GM19035 (cell line): ENCODE measurements around the gene WASF2.

Source experiments
- ATAC-seq: cut with Tn5 transposase; IDR thresholded peaks from one replicate; pipeline ENCODE4 v1.9.1; 2021; ENCODE audit not compliant: unreplicated experiment

Gene WASF2

DNA sequence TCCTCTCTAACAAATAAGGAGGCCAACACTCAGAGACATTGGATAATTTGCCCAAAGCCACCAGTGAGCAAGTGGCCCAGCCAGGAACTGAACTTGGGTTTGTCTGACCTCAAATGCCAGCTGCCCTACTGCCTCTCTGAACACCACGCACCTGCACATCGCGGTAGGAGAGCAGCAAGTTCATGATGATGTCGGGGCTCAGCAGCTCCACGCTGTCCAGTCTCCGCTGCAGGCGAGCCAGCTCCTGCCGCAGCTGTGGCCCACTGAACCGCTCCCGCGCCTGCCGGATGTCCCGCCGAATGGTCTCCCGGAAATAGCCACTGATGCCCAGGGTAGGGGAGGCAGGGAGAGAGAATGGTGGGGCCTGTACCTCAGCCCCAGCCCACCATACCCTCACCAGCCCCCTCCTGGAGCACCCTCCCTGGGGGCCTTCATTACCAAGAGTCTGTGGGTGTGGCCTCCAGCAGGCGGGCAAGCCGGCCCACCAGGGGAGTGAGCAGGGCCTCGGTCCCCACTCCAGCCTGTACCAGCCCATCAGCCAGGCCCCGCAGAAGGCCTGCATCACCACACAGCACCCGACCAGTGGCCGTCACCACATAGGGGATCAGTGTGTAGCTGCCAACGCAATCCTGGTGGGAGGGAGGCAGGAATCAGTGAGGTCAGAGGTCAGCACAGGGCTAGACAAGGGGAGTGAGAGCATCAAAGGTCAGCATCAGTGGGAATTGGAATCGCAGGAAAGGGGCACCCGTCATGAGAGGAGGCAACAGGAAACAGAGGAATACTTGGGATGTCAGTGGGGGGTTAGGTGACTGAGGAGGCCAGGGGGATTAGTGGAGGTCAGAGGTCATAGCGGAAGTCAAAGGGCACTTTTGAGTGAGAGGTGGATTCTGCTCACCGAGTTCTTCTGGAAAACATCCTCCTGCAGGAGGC is 125.9 kb downstream of the WASF2 start:
- no peak for ATAC-seq

DNA sequence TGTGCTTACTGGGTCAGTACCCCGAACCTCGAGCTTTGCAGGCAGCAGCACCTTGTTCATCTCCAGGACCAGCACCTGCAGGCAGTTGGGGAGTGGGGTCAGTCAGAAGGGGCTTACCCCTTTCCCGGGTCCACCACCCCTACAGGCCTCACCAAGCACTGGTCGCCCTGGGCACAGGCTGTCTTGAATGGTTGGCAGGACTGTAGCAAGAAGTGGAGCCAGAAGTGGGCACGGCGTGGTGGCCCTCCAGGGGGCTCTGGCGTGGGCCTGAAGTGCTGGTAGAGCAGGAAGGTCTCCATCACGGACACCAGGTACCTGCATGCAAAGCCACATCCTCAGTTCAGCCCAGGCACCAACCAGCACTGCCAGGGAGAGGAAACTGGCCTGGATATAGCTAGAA is 128.4 kb downstream of the WASF2 start:
- no peak for ATAC-seq

DNA sequence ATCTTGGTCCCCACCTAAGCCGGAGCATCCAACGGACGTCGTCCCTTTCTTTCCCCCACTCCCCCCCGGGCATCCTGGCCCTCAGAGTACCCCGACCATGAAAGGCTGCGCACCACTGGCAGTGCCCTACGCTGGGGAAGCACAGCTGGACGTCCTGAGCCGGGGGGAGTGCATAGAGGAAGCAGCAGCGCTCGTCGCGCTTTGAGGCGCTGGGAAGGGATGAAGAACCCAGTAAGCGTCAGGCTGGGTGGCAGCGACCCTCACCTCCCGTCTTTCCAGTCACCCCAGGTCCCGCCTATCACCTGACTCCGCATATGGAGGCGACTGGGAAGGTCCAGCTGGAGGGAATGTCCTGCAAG is 128.9 kb downstream of the WASF2 start:
- ATAC-seq, result no peak

DNA sequence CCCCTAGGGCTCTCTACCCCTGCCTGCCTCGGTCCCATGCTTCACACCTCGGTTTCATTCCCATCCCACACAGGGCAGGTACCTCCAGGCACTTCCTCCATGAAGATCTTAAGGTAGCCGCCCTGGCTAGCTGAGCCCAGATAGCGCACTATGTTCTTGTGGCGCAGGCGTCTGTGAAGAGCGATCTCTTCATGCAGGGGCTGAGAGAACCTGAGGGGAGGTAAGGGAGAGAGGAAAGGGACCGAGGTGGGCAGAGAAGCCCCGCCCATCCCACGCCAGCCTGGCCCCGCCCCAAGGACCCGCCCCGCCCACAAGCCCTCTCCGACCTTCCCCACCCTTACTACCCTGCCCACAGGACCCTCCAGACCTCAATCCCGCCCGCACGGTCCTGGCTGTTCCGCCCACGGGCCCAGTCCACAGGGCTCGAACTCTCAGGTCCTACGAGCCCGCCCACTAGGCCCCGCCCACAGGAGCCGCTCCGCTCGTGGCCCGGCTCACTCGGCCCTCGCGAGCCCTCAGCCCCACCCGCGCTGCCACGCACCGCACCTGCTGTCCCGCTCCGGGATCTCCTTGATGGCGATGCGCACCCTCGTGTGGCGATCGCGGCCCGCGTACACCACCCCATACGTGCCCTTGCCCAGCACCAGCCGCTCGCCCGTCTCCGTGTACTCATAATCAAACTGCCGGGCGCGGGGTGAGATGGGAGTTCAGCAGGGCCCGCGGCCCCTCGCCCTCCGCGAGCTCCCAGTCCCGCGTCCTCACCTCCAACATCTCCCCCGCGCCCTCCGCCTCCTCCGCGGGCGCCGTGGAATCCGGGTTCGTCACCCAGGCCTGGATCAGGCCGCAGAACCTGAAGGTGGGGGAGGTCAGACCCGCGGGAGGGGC is 129.6 kb downstream of the WASF2 start:
- ATAC-seq, result no peak

DNA sequence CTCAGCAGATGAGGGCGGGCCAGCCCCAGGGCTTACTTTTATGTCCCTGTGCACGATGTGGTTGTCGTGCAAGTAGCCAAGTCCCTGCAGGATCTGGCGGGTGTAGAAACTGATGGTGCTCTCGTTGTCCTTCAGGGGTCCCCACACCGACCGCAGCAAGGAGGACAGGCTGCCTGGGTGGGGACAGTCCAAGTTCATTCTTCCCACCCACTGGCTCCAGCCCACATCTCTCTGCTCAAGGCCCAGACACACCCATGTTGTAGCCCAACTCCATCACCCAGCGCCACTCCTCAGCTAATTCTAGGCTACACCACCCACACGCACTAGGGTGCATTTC is 130.2 kb downstream of the WASF2 start:
- no peak for ATAC-seq

DNA sequence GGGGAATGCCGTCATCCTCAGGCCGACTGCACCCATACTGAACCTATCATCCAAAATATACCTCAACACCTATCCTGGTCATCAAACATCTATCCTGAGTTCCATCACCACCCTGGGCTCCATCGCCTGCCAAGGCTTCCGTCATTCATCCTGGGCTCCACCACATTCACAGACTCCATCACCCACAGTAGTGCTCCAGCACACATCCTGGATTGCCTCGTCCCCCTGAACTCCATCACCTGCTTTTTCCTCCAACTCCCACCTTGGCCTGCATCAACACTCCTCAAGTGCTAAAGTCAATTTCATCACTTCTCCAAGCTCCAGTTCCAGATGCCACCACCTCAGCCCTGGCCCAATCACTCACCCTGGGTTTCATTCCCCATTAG is 131.0 kb downstream of the WASF2 start:
- no peak for ATAC-seq

DNA sequence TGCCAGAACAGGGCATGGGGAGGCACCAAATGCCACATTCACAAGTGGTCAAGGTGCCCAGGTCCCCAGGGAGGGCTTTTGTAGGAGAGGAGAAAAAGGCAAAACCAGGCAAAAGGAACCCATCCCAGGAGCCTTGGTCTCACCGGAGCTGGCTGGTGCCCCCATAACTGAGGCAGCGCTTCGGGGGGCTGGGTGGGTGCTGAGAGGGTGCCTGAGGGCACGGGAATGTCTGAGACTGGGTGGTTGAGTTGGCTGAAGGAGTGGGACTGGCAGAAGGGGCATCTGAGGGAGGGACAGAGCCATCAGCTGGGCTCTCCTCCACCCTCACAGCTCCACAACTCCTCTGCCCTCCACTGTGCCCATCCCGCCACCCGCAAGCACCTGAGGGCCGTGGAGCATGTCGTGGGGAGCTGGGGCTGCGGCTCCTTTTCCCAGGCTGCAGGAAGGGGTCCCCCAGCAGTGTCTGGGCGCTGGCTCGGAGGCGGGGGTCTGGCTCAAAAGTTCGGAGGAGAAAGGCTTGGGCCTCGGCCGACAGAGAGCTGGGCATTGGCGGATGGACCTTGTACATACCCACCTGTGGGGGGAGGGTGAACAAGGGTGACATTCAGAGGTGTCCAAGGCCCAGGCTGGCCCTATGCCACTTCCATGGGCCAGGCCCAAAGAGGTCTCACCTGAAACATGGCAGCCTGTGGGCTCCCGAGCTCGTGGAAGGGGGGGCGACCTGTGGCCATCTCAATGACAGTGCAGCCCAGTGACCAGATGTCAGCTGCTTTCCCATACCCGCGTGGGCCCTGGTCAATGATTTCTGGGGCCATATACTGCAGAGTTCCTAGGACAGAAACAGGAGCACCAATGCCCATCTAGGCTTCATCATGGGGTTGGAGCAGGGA is 131.7 kb downstream of the WASF2 start:
- no peak for ATAC-seq

DNA sequence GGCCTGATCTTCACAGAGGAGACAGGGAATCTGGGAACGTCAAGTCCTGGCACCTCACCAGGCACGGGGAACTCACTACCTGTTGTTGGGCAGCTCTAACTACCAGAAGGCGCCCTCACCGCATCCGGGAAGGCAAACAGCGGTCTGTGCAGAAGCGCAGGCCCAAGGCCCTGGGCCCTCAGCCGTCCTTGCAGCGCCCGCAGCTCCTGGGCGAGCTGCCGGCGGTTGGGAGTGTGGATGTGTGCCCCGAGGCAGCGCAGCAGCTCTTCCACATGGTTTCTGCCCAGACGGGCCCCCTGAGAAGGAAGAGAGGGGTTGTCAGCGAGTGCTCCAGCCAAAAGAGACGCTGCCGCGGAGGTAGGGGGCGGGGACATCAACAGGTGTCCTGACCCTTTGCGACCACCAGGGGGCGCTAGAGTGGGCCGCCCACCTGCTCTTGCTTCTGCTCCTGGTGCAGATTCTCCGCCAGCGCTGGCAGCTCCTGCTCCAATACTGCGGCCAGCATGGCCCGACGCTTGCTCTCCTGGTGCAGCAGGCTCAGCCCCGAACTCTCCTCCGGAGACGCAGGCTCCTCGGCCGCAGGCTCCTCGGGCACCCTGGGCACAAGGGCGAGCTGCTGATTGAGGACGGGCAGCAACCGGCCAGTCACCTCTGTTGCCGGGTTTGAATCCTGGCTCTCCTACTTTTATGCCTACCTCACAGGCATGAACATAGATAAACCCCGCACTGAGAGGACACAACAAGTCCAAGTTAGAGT is 132.5 kb downstream of the WASF2 start:
- no peak for ATAC-seq

DNA sequence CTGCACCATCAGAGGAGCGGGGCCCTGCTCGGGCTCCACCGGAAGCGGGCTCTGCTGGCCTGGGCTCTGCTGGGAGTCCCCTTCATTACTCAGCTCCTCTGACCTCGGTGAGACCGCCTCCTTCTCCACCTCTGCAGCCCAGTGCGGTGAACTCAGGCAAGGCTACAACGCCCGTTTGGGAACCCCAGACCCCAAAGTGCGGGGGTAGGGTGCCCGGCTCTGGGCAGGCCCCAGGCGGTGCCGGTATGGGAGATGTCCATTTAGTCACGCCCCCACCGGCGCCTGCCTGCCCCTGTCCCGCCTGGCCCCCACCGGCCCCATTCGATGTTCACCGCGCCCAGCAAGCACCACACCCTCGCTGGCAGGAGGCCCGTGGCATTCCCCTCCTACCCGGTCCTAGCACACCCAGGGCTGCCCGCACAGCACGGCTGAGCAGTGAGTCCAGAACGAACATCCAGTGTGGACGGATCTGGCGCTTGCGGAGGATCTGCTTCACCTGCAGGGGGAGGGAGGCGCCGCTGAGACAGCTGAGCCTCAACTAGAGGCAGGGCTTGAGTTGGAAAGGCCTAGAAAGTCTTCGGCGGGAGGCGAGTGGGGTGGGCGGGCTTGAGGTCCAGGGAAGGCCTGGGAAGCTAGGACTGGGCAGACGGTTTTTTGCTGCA is 133.2 kb downstream of the WASF2 start:
- ATAC-seq, result no peak

DNA sequence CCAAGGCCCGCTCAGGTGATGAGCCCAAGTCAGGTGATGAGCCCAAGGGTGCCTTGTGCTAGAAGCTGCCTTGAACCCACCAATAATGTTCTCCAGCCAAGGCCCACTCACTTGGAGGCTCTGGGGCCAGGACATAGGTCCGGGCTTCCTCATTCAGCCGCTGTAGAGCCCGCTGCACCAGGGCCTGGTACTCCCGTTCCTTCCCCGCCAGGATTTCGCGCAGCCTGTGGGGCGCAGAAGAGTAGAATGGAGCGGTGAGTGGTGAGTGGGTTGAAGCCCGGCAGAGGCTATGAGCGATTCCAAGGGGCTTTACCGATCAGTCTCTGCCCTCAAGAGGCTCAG is 133.7 kb downstream of the WASF2 start:
- ATAC-seq, result no peak

DNA sequence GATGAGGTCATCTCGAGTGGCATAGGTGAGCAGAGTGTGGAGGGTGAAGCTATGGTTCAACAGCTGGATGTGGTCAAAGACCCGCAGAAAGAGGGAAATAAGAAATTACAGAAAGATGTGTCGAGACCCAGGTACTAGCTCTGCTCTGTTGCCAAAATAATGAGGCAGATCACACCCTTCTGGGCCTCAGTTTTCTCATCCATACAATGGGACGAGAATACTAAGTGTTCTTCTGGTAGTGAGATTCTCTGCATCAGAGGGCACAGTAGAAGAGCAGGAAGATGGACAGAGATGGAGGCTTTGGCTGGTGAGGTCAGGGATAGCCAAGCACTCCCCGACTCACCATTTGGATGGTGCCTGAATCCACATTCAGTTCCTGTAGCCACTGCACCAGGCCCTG is 134.3 kb downstream of the WASF2 start:
- ATAC-seq, result no peak
